MM.1S (cell line): ENCODE measurements around the gene IL1RAPL1.

ENCODE experiments used
- DNase-seq: peaks from one replicate; pipeline ENCODE4 v3.0.0-alpha.2; 2015
- H2AFZ ChIP-seq: fragments of 300-600 bp; sonication (generic); 2 replicates; pipeline ENCODE4 v1.6.0; 2016; ENCODE audit warnings: antibody characterized with exemption, low read length
- H3F3A ChIP-seq: fragments of 300-600 bp; sonication (generic); 2 replicates; pipeline ENCODE4 v1.6.1; 2016; ENCODE audit warnings: mild to moderate bottlenecking, antibody characterized with exemption, low read length, moderate library complexity, mixed read lengths; ENCODE audit not compliant: insufficient read depth
- H3K27ac ChIP-seq: fragments of 300-600 bp; sonication (generic); 2 replicates; pipeline ENCODE4 v1.5.1; 2016; ENCODE audit warnings: mild to moderate bottlenecking, low read length
- H3K27me3 ChIP-seq: fragments of 300-600 bp; sonication (generic); replicated peaks from 2 replicates; pipeline ENCODE4 v1.6.0; 2016; ENCODE audit warnings: low read length; ENCODE audit not compliant: insufficient read depth
- H3K36me3 ChIP-seq: fragments of 300-600 bp; sonication (generic); replicated peaks from 2 replicates; pipeline ENCODE4 v1.6.1; 2016; ENCODE audit warnings: mild to moderate bottlenecking, low read length, mixed read lengths; ENCODE audit not compliant: insufficient read depth
- H3K4me1 ChIP-seq: fragments of 300-600 bp; sonication (generic); 2 replicates; pipeline ENCODE4 v1.6.1; 2016; ENCODE audit warnings: low read length, mixed read lengths
- H3K4me2 ChIP-seq: fragments of 300-600 bp; sonication (generic); 2 replicates; pipeline ENCODE4 v1.6.0; 2016; ENCODE audit warnings: low read depth, low read length
- H3K4me3 ChIP-seq: fragments of 300-600 bp; sonication (generic); 2 replicates; pipeline ENCODE4 v1.5.1; 2016; ENCODE audit warnings: low read length, mixed read lengths
- H3K79me2 ChIP-seq: fragments of 300-600 bp; sonication (generic); 2 replicates; pipeline ENCODE4 v1.6.1; 2016; ENCODE audit warnings: mixed run types, low read length, mixed read lengths
- H3K9ac ChIP-seq: fragments of 300-600 bp; sonication (generic); 2 replicates; pipeline ENCODE4 v1.6.1; 2016; ENCODE audit warnings: low read length, mixed read lengths
- H3K9me2 ChIP-seq: fragments of 300-600 bp; sonication (generic); replicated peaks from 2 replicates; pipeline ENCODE4 v1.6.1; 2016; ENCODE audit warnings: mild to moderate bottlenecking, low read length, mixed read lengths; ENCODE audit not compliant: insufficient read depth
- H3K9me3 ChIP-seq: fragments of 300-600 bp; sonication (generic); replicated peaks from 2 replicates; pipeline ENCODE4 v1.6.1; 2016; ENCODE audit warnings: mild to moderate bottlenecking, low read length, mixed read lengths; ENCODE audit not compliant: insufficient read depth
- H4K20me1 ChIP-seq: fragments of 300-600 bp; sonication (generic); 2 replicates; pipeline ENCODE4 v1.6.1; 2016; ENCODE audit warnings: mild to moderate bottlenecking, low read length, moderate library complexity, mixed read lengths; ENCODE audit not compliant: insufficient read depth
- EZH2 ChIP-seq: fragments of 300-600 bp; sonication (generic); optimal IDR thresholded peaks from 2 replicates; pipeline ENCODE3; 2017; ENCODE audit warnings: low read depth, mild to moderate bottlenecking, antibody characterized with exemption, low read length, mixed read lengths
- EZH2phosphoT487 ChIP-seq: fragments of 300-600 bp; sonication (generic); IDR thresholded peaks from 2 replicates; pipeline ENCODE4 v1.6.1; 2018; ENCODE audit warnings: antibody characterized with exemption, low read length
- TF ChIP-seq, protein P1 (sequence below): fragments of 300-600 bp; sonication (generic); IDR thresholded peaks from 2 replicates; pipeline ENCODE4 v1.5.1; 2016; ENCODE audit warnings: antibody characterized with exemption, low read length, mixed read lengths

IL1RAPL1 gene

GRCh38 chrX:29876733-29877132 lies 1289.5 kb downstream of the IL1RAPL1 start:
- H3K4me2 ChIP-seq, result no peak overlapping the region
- H3K27ac ChIP-seq, result no peak overlapping the region
- no peak overlapping the region for H3K9ac ChIP-seq
- no peaks in the 10 kb centered on the region for H3K79me2 ChIP-seq
- H4K20me1 ChIP-seq, result no peaks in the 10 kb centered on the region
- H3F3A ChIP-seq, result no peaks in the 10 kb centered on the region
- H3K27me3 ChIP-seq, result no peaks in the 10 kb centered on the region
- TF ChIP-seq, protein P1, sequence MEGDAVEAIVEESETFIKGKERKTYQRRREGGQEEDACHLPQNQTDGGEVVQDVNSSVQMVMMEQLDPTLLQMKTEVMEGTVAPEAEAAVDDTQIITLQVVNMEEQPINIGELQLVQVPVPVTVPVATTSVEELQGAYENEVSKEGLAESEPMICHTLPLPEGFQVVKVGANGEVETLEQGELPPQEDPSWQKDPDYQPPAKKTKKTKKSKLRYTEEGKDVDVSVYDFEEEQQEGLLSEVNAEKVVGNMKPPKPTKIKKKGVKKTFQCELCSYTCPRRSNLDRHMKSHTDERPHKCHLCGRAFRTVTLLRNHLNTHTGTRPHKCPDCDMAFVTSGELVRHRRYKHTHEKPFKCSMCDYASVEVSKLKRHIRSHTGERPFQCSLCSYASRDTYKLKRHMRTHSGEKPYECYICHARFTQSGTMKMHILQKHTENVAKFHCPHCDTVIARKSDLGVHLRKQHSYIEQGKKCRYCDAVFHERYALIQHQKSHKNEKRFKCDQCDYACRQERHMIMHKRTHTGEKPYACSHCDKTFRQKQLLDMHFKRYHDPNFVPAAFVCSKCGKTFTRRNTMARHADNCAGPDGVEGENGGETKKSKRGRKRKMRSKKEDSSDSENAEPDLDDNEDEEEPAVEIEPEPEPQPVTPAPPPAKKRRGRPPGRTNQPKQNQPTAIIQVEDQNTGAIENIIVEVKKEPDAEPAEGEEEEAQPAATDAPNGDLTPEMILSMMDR, result no peak
- TF ChIP-seq EZH2phosphoT487, result no peak
- H3K4me1 ChIP-seq, result no peaks in the 10 kb centered on the region
- no peaks in the 10 kb centered on the region for H3K36me3 ChIP-seq
- no peaks in the 10 kb centered on the region for H3K9me2 ChIP-seq
- DNase-seq, result no peak
- no peak overlapping the region for H2AFZ ChIP-seq
- H3K9me3 ChIP-seq, result no peaks in the 10 kb centered on the region
- no peak overlapping the region for H3K4me3 ChIP-seq

DNA sequence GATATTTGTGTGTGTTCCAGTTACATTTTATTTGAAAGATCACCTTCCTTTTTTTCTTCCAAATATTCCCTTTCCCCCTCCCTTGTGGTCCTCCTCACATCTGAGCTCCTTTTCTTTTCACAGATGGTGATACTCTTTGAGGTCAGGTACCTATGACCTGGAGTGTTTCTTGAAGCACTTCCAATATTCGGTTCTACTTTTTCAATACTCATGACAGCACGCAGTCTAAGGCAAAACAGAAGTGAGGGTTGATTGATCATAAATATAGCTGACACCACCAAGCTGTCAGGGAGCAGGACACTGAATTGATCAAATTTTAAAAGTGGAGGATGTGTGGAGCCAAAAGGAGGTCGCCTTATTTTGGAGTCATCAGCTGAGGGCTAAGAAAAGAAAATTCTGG lies 1293.7 kb downstream of the IL1RAPL1 start:
- Histone ChIP-seq H3K36me3 (no peaks in the 10 kb centered on the region), H3K27ac (no peak overlapping the region), H2AFZ (no peak overlapping the region), H3K4me3 (no peak overlapping the region), H3K9me2 (no peaks in the 10 kb centered on the region), H3K9me3 (no peaks in the 10 kb centered on the region), H3K27me3 (no peaks in the 10 kb centered on the region), H4K20me1 (no peaks in the 10 kb centered on the region), H3K4me2 (no peak overlapping the region), H3F3A (no peaks in the 10 kb centered on the region), H3K4me1 (no peaks in the 10 kb centered on the region), H3K79me2 (no peaks in the 10 kb centered on the region), H3K9ac (no peak overlapping the region)
- TF ChIP-seq EZH2phosphoT487, result no peak
- TF ChIP-seq EZH2, result no peak
- TF ChIP-seq, protein P1, result no peak
- no peak for DNase-seq

GRCh38 chrX:29890004-29890403 lies 1302.8 kb downstream of the IL1RAPL1 start:
- DNase-seq, result no peak
- no peak overlapping the region for H3K4me2 ChIP-seq

More at GRCh38 chrX:29890004-29890403, 1302.8 kb downstream of the IL1RAPL1 start:
- TF ChIP-seq EZH2, result no peak
- TF ChIP-seq EZH2phosphoT487, result no peak
- TF ChIP-seq, protein P1, result no peak
- H3K79me2 ChIP-seq, result no peaks in the 10 kb centered on the region
- H3K27me3 ChIP-seq, result no peaks in the 10 kb centered on the region
- no peak overlapping the region for H3K27ac ChIP-seq
- H3K9me2 ChIP-seq, result no peaks in the 10 kb centered on the region
- no peak overlapping the region for H3K9ac ChIP-seq
- no peaks in the 10 kb centered on the region for H3K9me3 ChIP-seq
- H3K4me3 ChIP-seq, result no peak overlapping the region
- H2AFZ ChIP-seq, result no peak overlapping the region
- no peaks in the 10 kb centered on the region for H3K4me1 ChIP-seq
- no peaks in the 10 kb centered on the region for H3K36me3 ChIP-seq
- no peaks in the 10 kb centered on the region for H4K20me1 ChIP-seq
- no peaks in the 10 kb centered on the region for H3F3A ChIP-seq
